HepG2 (cell line): ENCODE results near the gene CORO7. TPM values are rescaled to one million over a fixed set of nuclear protein-coding genes. Genes with fewer than 3 reads are reported as not detected.

Experiments
- ASH2L ChIP-seq: fragments of 300-600, 200-600 bp; sonication (generic); IDR thresholded peaks from 2 replicates; pipeline ENCODE4 v1.7.0; 2017; ENCODE audit warnings: low read depth, mild to moderate bottlenecking, moderate library complexity, mixed read lengths, low read length; ENCODE audit not compliant: insufficient read length
- ATF7 ChIP-seq, 2 experiments: fragments of 450-650 bp in 1 of 2; sonication (generic) in 1 of 2; formaldehyde crosslinking in 1 of 2; IDR thresholded peaks; 2 replicates each; pipeline versions ENCODE4 v1.4.0 to v1.6.1; 2016 to 2020; ENCODE audit warnings: antibody characterized with exemption in 1 of 2, mild to moderate bottlenecking in 1 of 2, missing genetic modification reagents in 1 of 2
- MTA1 ChIP-seq: sonication (generic); formaldehyde crosslinking; IDR thresholded peaks from 2 replicates; pipeline ENCODE4 v1.4.0; 2020; ENCODE audit warnings: missing genetic modification reagents, mild to moderate bottlenecking, borderline replicate concordance
- POLR2G ChIP-seq: fragments of 200-400 bp; formaldehyde crosslinking; IDR thresholded peaks from 2 replicates; pipeline ENCODE4 v1.6.1; 2018; ENCODE audit warnings: mild to moderate bottlenecking, low read depth, low read length, moderate library complexity
- SP2 ChIP-seq: sonication (generic); formaldehyde crosslinking; IDR thresholded peaks from 2 replicates; pipeline ENCODE4 v1.5.1; 2020; ENCODE audit warnings: mild to moderate bottlenecking, missing genetic modification reagents
- TBX2 ChIP-seq: sonication (generic); formaldehyde crosslinking; IDR thresholded peaks from 2 replicates; pipeline ENCODE4 v1.5.0; 2020; ENCODE audit warnings: missing genetic modification reagents, mild to moderate bottlenecking, borderline replicate concordance
- TOE1 ChIP-seq: sonication (generic); formaldehyde crosslinking; IDR thresholded peaks from 2 replicates; pipeline ENCODE4 v1.4.0; 2020; ENCODE audit warnings: mild to moderate bottlenecking, missing genetic modification reagents
- ZFP36L2 ChIP-seq: sonication (generic); formaldehyde crosslinking; IDR thresholded peaks from 2 replicates; pipeline ENCODE4 v1.4.0; 2020; ENCODE audit warnings: missing genetic modification reagents
- ZNF143 ChIP-seq: sonication (generic); formaldehyde crosslinking; IDR thresholded peaks from 2 replicates; pipeline ENCODE4 v1.4.0; 2020; ENCODE audit warnings: missing genetic modification reagents
- ZNF282 ChIP-seq: fragments of 450-650 bp; IDR thresholded peaks from 2 replicates; pipeline ENCODE4 v1.6.1; 2018; ENCODE audit not compliant: partially characterized antibody
- ZNF615 ChIP-seq: sonication (generic); formaldehyde crosslinking; IDR thresholded peaks from 2 replicates; pipeline ENCODE4 v1.5.0; 2020; ENCODE audit warnings: mild to moderate bottlenecking, missing genetic modification reagents, borderline replicate concordance
- ZNF670 ChIP-seq: sonication (generic); formaldehyde crosslinking; IDR thresholded peaks from 2 replicates; pipeline ENCODE4 v1.8.0; 2022; ENCODE audit warnings: mild to moderate bottlenecking, missing genetic modification reagents, borderline replicate concordance
- polyA plus RNA-seq, 8 experiments: library from polyadenylated mRNA; depleted of rRNA in 3 of 8; stranded (reverse) in 7 of 8; unstranded in 1 of 8; fragments of >200 nt; fragmentation: Illumina TruSeq in 4 of 8; extraction: Trizol in 4 of 8; gene quantifications; 2 replicates each; pipeline versions ENCODE4 v1.2.1 to v1.2.3, GENCODE V29; 2011 to 2016; ENCODE audit warnings: low read depth in 4 of 8, missing spikeins in 1 of 8, mixed read lengths in 1 of 8; ENCODE audit not compliant: insufficient read depth in 1 of 8
- total RNA-seq, 5 experiments: library from RNA; depleted of rRNA; stranded (reverse); fragments of >200 nt; fragmentation: Illumina TruSeq; extraction: Trizol; gene quantifications; 2 replicates each; pipeline ENCODE4 v1.2.3, GENCODE V29; 2016; ENCODE audit warnings: low read depth in 1 of 5
- TF ChIP-seq, protein P1 (sequence below): sonication (generic); formaldehyde crosslinking; IDR thresholded peaks from 2 replicates; pipeline ENCODE4 v1.4.0; 2020; ENCODE audit warnings: missing genetic modification reagents
- TF ChIP-seq, protein P2 (sequence below): IDR thresholded peaks from 2 replicates; pipeline ENCODE4 v1.6.1; 2012; ENCODE audit warnings: low read depth, low read length, improper control_type of control experiment
- TF ChIP-seq, protein P3 (sequence below): sonication (generic); formaldehyde crosslinking; conservative IDR thresholded peaks from 2 replicates; pipeline ENCODE4 v1.4.0; 2020; ENCODE audit warnings: missing genetic modification reagents
- TF ChIP-seq, protein P4 (sequence below): IDR thresholded peaks from 2 replicates; pipeline ENCODE4 v1.6.1; 2016; ENCODE audit warnings: low read depth, control low read depth
- TF ChIP-seq, protein P5 (sequence below): sonication (generic); formaldehyde crosslinking; IDR thresholded peaks from 2 replicates; pipeline ENCODE4 v1.4.0; 2020; ENCODE audit warnings: missing genetic modification reagents, borderline replicate concordance

Gene CORO7
- total and polyA plus RNA-seq, 2 of the 13 experiments (the other 11 are each of a cell fraction or from before 2014, with no cell fraction given), result 9.9 to 14.3 TPM

DNA sequence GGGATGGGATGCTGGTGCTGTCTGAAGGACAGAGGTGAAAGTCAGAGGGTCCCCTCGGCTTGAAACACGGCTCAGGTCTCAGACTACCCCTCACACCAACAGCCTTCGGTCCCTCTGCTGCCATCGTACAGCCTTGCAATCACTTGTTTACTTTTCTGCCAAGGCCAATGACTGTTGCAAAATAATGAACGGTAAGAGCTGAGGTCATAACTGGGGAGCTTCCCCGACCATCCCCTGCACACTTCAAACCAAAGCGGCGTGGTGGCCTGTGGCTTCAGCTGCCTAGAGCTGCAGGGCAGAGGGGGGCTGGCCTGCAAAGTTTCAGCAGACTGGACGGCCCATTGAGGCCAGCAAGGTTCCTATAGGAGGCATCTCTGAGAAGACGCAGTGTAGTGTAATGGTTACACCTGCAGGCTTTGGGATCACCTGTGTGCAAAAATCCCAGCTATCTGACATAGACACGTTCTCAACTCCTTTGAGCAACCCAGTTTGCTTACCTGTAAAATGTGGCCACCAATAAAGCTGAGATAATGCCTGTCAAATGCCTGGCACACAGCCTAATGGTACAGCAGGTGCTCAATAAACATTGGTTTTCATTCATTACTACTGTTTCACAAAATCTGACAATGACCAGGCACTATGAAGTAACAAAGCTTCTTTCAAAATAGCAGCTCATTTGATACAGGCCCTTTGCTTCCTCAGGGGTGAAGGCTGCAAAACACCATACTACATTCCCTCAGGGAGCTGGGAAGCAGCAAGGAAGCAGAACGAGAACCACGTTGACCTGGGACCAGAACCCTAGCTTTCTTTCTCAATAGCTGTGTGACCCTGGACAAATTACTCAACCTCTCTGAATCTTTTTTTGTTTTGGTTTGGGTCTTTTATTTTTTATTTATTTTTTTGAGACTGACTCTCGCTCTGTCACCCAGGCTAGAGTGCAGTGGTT is 70.3 kb downstream of the CORO7 start (continued):
- TF ChIP-seq, protein P1, sequence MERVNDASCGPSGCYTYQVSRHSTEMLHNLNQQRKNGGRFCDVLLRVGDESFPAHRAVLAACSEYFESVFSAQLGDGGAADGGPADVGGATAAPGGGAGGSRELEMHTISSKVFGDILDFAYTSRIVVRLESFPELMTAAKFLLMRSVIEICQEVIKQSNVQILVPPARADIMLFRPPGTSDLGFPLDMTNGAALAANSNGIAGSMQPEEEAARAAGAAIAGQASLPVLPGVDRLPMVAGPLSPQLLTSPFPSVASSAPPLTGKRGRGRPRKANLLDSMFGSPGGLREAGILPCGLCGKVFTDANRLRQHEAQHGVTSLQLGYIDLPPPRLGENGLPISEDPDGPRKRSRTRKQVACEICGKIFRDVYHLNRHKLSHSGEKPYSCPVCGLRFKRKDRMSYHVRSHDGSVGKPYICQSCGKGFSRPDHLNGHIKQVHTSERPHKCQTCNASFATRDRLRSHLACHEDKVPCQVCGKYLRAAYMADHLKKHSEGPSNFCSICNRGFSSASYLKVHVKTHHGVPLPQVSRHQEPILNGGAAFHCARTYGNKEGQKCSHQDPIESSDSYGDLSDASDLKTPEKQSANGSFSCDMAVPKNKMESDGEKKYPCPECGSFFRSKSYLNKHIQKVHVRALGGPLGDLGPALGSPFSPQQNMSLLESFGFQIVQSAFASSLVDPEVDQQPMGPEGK (CRISPR knock-in tag), result peak; percentile 86
- TF ChIP-seq SP2 (CRISPR knock-in tag) (no peak), ASH2L (peak; percentile 72), MTA1 (CRISPR knock-in tag) (peak; percentile 89), ZNF282 (no peak), TBX2 (CRISPR knock-in tag) (peak; percentile 72), ZNF143 (CRISPR knock-in tag) (0 out of 2 replicates have a peak, but pooled peaks have one; percentile 32), ZNF670 (CRISPR knock-in tag) (peak; percentile 89), POLR2G (no peak), ATF7 (IDR thresholded peaks at IDR 0.05) (peak; percentile 75), ATF7 (CRISPR knock-in tag; IDR thresholded peaks at IDR 0.05) (peak; percentile 95), TOE1 (0 out of 2 replicates have a peak, but pooled peaks have one; percentile 48), ZFP36L2 (CRISPR knock-in tag) (no peak), ZNF615 (CRISPR knock-in tag) (no peak)
- TF ChIP-seq, protein P2, sequence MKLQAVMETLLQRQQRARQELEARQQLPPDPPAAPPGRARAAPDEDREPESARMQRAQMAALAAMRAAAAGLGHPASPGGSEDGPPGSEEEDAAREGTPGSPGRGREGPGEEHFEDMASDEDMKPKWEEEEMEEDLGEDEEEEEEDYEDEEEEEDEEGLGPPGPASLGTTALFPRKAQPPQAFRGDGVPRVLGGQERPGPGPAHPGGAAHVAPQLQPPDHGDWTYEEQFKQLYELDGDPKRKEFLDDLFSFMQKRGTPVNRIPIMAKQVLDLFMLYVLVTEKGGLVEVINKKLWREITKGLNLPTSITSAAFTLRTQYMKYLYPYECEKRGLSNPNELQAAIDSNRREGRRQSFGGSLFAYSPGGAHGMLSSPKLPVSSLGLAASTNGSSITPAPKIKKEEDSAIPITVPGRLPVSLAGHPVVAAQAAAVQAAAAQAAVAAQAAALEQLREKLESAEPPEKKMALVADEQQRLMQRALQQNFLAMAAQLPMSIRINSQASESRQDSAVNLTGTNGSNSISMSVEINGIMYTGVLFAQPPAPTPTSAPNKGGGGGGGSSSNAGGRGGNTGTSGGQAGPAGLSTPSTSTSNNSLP, result peak; percentile 57; the same call in 1 of the 2 replicates
- TF ChIP-seq, protein P3, sequence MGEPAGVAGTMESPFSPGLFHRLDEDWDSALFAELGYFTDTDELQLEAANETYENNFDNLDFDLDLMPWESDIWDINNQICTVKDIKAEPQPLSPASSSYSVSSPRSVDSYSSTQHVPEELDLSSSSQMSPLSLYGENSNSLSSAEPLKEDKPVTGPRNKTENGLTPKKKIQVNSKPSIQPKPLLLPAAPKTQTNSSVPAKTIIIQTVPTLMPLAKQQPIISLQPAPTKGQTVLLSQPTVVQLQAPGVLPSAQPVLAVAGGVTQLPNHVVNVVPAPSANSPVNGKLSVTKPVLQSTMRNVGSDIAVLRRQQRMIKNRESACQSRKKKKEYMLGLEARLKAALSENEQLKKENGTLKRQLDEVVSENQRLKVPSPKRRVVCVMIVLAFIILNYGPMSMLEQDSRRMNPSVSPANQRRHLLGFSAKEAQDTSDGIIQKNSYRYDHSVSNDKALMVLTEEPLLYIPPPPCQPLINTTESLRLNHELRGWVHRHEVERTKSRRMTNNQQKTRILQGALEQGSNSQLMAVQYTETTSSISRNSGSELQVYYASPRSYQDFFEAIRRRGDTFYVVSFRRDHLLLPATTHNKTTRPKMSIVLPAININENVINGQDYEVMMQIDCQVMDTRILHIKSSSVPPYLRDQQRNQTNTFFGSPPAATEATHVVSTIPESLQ (CRISPR knock-in tag), result no peak
- TF ChIP-seq, protein P4, sequence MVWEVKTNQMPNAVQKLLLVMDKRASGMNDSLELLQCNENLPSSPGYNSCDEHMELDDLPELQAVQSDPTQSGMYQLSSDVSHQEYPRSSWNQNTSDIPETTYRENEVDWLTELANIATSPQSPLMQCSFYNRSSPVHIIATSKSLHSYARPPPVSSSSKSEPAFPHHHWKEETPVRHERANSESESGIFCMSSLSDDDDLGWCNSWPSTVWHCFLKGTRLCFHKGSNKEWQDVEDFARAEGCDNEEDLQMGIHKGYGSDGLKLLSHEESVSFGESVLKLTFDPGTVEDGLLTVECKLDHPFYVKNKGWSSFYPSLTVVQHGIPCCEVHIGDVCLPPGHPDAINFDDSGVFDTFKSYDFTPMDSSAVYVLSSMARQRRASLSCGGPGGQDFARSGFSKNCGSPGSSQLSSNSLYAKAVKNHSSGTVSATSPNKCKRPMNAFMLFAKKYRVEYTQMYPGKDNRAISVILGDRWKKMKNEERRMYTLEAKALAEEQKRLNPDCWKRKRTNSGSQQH (CRISPR knock-in tag), result 0 out of 2 replicates have a peak, but pooled peaks have one; percentile 33
- TF ChIP-seq, protein P5, sequence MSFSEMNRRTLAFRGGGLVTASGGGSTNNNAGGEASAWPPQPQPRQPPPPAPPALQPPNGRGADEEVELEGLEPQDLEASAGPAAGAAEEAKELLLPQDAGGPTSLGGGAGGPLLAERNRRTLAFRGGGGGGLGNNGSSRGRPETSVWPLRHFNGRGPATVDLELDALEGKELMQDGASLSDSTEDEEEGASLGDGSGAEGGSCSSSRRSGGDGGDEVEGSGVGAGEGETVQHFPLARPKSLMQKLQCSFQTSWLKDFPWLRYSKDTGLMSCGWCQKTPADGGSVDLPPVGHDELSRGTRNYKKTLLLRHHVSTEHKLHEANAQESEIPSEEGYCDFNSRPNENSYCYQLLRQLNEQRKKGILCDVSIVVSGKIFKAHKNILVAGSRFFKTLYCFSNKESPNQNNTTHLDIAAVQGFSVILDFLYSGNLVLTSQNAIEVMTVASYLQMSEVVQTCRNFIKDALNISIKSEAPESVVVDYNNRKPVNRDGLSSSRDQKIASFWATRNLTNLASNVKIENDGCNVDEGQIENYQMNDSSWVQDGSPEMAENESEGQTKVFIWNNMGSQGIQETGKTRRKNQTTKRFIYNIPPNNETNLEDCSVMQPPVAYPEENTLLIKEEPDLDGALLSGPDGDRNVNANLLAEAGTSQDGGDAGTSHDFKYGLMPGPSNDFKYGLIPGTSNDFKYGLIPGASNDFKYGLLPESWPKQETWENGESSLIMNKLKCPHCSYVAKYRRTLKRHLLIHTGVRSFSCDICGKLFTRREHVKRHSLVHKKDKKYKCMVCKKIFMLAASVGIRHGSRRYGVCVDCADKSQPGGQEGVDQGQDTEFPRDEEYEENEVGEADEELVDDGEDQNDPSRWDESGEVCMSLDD (CRISPR knock-in tag), result peak; percentile 42; the same call in 1 of the 2 replicates
